Measurements from ENCODE around the gene CAVIN3. TPM values are rescaled to one million over a fixed set of nuclear protein-coding genes. Genes with fewer than 3 reads are reported as not detected.

The CAVIN3 gene
- total RNA-seq, 1 donor from 2014 or later: 2.9 TPM

GRCh38 chr11:6305297-6305696 is 15.0 kb downstream of the CAVIN3 start:
- Histone ChIP-seq H3K36me3 (no peaks in the 10 kb centered on the region), H3K27me3 (no peaks in the 10 kb centered on the region), H3K79me2 (ENCODE audit: low read depth) (no peaks in the 10 kb centered on the region), H3K4me1 (peaks cover 71% of the 10 kb centered on the region), H3F3A (ENCODE audit: low read depth) (peaks cover 21% of the 10 kb centered on the region), H3K9ac (no peak overlapping the region), H4K20me1 (ENCODE audit: low read depth) (no peaks in the 10 kb centered on the region), H3K4me3 (no peak overlapping the region), H3K9me3 (ENCODE audit: low read depth) (no peaks in the 10 kb centered on the region), H3K4me2 (peak overlapping the region; percentile 24), H3K27ac (no peak overlapping the region), H2AFZ (replicated peaks) (no peak overlapping the region)
- H3K27ac Mint-ChIP-seq: no peak overlapping the region
- peaks cover 4% of the 10 kb centered on the region for H3K27me3 Mint-ChIP-seq (ENCODE audit: insufficient read depth, low read depth)
- peaks cover 45% of the 10 kb centered on the region for H3K4me1 Mint-ChIP-seq
- H3K9me3 Mint-ChIP-seq: no peaks in the 10 kb centered on the region
- H3K4me3 Mint-ChIP-seq: no peak overlapping the region
- TF ChIP-seq EZH2phosphoT487 (IDR thresholded peaks at IDR 0.05): no peak
- TF ChIP-seq EZH2 (IDR thresholded peaks at IDR 0.05): no peak
- TF ChIP-seq CTCF (IDR thresholded peaks at IDR 0.05): no peak
- no peak for DNase-seq (ENCODE audit: low spot score)
- H3K36me3 Mint-ChIP-seq: no peaks in the 10 kb centered on the region

DNA sequence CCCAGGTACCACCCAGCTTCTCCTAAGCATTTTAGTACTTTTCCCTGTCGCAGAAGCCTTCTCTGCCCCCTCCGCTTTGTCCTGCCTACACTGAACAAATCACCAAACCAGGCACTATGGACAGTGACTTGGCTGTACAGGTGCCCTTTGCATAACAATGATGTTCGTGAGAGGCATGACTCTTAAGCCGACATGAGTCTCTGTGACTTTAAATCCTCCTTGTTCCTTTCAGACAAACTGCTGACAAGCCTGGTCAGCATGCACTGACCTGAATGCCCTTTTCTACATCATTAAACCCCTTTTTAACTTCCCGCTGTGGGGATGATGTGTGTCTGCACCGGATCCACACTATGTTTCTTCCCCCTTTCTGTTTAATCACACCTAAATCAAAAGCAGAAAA is 16.6 kb downstream of the CAVIN3 start:
- no peaks in the 10 kb centered on the region for H4K20me1 ChIP-seq (ENCODE audit: low read depth)
- no peaks in the 10 kb centered on the region for H3K36me3 ChIP-seq
- H3K27ac Mint-ChIP-seq: no peak overlapping the region

DNA sequence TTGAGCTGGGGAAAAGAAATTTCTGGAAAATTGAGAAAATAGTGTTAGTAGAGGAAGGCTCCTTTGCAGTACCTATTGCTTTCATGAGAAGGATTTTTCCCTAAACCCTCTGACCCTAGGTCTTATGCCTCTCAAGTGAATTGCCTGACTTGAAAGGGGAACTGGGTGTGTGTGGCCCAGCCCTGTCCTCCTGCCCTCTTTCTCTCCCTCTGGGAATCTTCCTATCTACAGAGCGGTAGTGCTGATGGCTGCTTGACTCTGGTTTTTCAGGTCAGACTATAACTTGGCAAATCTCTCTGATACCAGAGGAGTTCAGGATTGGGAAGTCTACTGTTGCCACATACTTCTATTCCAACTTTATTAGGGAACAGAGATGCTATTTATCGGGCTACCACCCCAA is 19.2 kb downstream of the CAVIN3 start:
- Mint-ChIP-seq H3K4me1 (peaks cover 36% of the 10 kb centered on the region), H3K27me3 (ENCODE audit: insufficient read depth, low read depth) (peaks cover 8% of the 10 kb centered on the region)
- no peaks in the 10 kb centered on the region for H3K27me3 ChIP-seq

More for the DNA sequence above, 16.6 kb downstream of the CAVIN3 start:
- H3K4me3 ChIP-seq: no peak overlapping the region
- Mint-ChIP-seq H3K4me1 (peaks cover 45% of the 10 kb centered on the region), H3K4me3 (no peak overlapping the region), H3K27me3 (ENCODE audit: insufficient read depth, low read depth) (peaks cover 6% of the 10 kb centered on the region), H3K36me3 (no peaks in the 10 kb centered on the region), H3K9me3 (no peaks in the 10 kb centered on the region)
- no peak overlapping the region for H3K9ac ChIP-seq
- H3K27me3 ChIP-seq: no peaks in the 10 kb centered on the region
- H3K79me2 ChIP-seq (ENCODE audit: low read depth): no peaks in the 10 kb centered on the region
- no peaks in the 10 kb centered on the region for H3K9me3 ChIP-seq (ENCODE audit: low read depth)
- peaks cover 21% of the 10 kb centered on the region for H3F3A ChIP-seq (ENCODE audit: low read depth)
- TF ChIP-seq EZH2phosphoT487 (IDR thresholded peaks at IDR 0.05) (peak; percentile 58), EZH2 (IDR thresholded peaks at IDR 0.05) (no peak)
- peaks cover 76% of the 10 kb centered on the region for H3K4me1 ChIP-seq
- peak overlapping the region; percentile 62 for H3K4me2 ChIP-seq
- peak overlapping the region; percentile 65 for H3K27ac ChIP-seq
- no peak overlapping the region for H2AFZ ChIP-seq (replicated peaks)
- peak; percentile 93 for DNase-seq (ENCODE audit: low spot score)

More for the DNA sequence above, 19.2 kb downstream of the CAVIN3 start:
- peaks cover 66% of the 10 kb centered on the region for H3K4me1 ChIP-seq
- no peak overlapping the region for H3K27ac Mint-ChIP-seq
- H3K27ac ChIP-seq: no peak overlapping the region
- no peaks in the 10 kb centered on the region for H3K79me2 ChIP-seq (ENCODE audit: low read depth)
- no peak overlapping the region for H2AFZ ChIP-seq (replicated peaks)
- no peaks in the 10 kb centered on the region for H3K36me3 ChIP-seq
- H3K4me3 ChIP-seq: no peak overlapping the region
- DNase-seq (ENCODE audit: low spot score): no peak
- TF ChIP-seq EZH2 (IDR thresholded peaks at IDR 0.05) (no peak), CTCF (IDR thresholded peaks at IDR 0.05) (no peak), EZH2phosphoT487 (IDR thresholded peaks at IDR 0.05) (no peak)
- peak overlapping the region; percentile 15 for H3K4me2 ChIP-seq
- no peaks in the 10 kb centered on the region for H3K36me3 Mint-ChIP-seq
- H4K20me1 ChIP-seq (ENCODE audit: low read depth): no peaks in the 10 kb centered on the region
- no peak overlapping the region for H3K4me3 Mint-ChIP-seq
- no peak overlapping the region for H3K9ac ChIP-seq
- peaks cover 21% of the 10 kb centered on the region for H3F3A ChIP-seq (ENCODE audit: low read depth)
- H3K9me3 ChIP-seq (ENCODE audit: low read depth): no peaks in the 10 kb centered on the region
- H3K9me3 Mint-ChIP-seq: no peaks in the 10 kb centered on the region

All from neural progenitor cell (in vitro differentiated cells).